ENCODE results near the gene ACSM5.
"Not testable (repeated sequence)": the region's sequence is repeated elsewhere in the genome, so short reads cannot be mapped to it uniquely, and the experiment has no call there.

The ACSM5 gene

GRCh38 chr16:20459227-20459626, 49.9 kb downstream of the ACSM5 start:
- not testable (repeated sequence) for FAIRE-seq

- not testable (repeated sequence) for FAIRE-seq
Observed at GRCh38 chr16:20460313-20460712, 51.0 kb downstream of the ACSM5 start.

DNA sequence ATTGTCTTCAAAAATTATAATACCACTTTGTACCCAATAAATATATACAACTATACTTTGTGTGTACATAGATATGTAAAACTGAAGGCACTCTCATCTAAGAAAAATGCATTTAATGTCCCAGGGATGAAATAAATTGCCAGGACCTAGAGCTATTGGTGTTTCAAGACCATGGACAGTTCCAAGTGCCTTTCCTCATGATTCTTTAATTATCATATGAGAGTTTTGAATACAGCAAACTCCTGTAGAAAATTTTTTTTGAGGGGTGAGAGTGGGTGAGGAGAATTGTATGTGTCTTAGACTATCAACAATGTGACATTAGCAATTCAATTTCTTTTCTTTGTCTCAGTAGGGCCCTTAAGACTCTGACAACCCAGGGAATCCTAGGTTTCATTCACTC, 59.6 kb downstream of the ACSM5 start:
- FAIRE-seq: not testable (repeated sequence)

DNA sequence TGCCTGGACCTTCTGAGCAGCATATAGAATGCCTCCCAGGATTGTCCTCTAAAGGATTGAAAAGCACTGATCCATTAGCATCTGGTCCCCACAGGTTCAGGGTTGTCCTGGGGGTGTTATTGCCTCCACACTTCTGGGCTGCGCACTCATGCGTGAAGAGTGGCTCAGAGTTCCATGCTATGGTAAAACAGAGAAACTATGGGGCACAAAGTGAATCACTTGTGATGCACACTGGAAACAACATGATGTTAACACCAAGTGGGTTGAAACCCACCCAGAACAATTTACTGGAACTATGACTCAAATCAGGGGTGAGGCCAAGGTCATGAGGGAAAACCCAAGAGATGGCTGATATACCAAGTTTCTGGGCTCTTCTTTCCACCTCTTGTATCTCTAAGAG, 60.6 kb downstream of the ACSM5 start:
- FAIRE-seq: not testable (repeated sequence)

DNA sequence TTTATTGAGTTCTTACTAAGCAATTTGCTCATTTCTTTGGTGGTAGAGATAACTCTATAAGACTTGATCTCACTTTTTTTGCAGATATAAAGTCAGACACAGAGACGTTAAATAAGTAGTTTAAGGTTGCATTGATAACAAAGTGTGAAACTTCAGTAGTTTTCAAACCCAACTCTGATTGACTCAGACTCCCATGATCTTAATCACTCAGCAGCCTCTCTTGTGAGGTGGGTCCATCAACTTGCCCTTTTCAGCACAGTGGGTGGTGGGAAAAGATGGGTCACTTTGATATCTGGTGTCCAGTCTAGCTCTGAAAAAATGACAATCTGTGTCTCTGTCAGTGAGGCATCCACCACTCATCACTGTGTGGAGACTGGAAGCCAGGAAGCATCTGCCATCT, 61.4 kb downstream of the ACSM5 start:
- FAIRE-seq: not testable (repeated sequence)

- not testable (repeated sequence) for FAIRE-seq
Observed at GRCh38 chr16:20477188-20477744, 67.9 kb downstream of the ACSM5 start.

GRCh38 chr16:20483989-20484388, 74.7 kb downstream of the ACSM5 start:
- not testable (repeated sequence) for FAIRE-seq

DNA sequence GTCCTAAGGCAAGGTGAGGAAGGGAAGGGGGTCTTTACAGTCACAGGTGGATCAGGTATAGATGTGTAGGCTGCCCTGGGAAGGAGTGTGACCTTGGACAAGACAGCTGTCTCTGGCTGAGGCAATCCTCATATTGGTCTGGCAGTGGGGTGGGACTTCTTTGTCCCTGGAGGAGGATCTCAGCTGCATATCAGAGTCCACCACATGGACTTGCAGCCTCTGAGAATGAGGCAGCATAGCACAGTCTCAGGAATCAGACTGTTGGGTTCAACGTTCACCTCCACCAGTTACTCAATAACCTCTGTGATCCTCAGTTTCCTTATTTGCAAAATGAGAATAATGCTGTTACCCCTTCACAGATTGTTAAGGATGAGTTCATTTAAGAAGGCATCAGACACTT, 75.4 kb downstream of the ACSM5 start:
- no peak for FAIRE-seq

DNA sequence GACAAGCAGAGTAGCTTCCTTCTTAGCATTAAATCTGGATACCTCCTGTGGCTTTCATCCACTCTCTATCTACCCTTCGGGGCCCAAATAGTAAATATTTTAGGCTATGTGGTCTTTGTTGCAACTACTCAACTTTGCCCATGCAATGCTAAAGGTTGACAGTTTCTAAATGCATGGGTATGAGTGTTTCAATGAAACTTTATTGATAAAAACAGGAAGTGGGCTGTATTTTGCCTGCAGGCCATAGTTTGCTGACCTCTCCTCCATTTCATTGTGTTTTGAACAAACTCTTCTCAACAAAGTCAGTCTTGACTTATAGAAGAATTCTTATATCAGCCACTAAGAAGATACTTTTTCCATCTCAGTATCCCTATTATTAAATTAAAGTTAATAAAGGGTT, 76.1 kb downstream of the ACSM5 start:
- no peak for FAIRE-seq

Measured in colon (tissue), 2 donors.